IPS DF 6.9 (cell line): ENCODE data around the gene RARRES1.

Experiments used
- DNase-seq: peaks from one replicate; pipeline ENCODE4 v3.0.0-alpha.2; 2013; ENCODE audit warnings: low read depth, low spot score
- H3K27ac ChIP-seq: one replicate; pipeline ENCODE4 v1.5.1; 2013; ENCODE audit warnings: low read length, control low read depth
- H3K27me3 ChIP-seq: 2 replicates; pipeline ENCODE4 v1.6.1; 2013; ENCODE audit warnings: mild to moderate bottlenecking, low read length; ENCODE audit not compliant: control insufficient read depth, insufficient read depth
- H3K36me3 ChIP-seq: 2 replicates; pipeline ENCODE4 v1.6.1; 2013; ENCODE audit warnings: low read length; ENCODE audit not compliant: control insufficient read depth, insufficient read depth
- H3K4me1 ChIP-seq: 2 replicates; pipeline ENCODE4 v1.6.1; 2013; ENCODE audit warnings: low read length; ENCODE audit not compliant: control insufficient read depth, insufficient read depth
- H3K4me3 ChIP-seq: 2 replicates; pipeline ENCODE4 v1.5.1; 2013; ENCODE audit warnings: mild to moderate bottlenecking, low read length
- H3K9me3 ChIP-seq: 2 replicates; pipeline ENCODE4 v1.6.1; 2013; ENCODE audit warnings: low read length, inconsistent platforms; ENCODE audit not compliant: control insufficient read depth, insufficient read depth
- WGBS: extraction: QIAGEN DNeasy Blood & Tissue Kit; methylation state at CpG from one replicate; pipeline ENCODE4 v1.1.7; 2013; ENCODE audit warnings: mixed read lengths, missing lambda C conversion rate; ENCODE audit not compliant: insufficient read length, insufficient coverage; 5-methylcytosine and 5-hydroxymethylcytosine counted together

The RARRES1 gene

GRCh38 chr3:158663832-158664231 is 68.4 kb downstream of the RARRES1 start:
- no peak for DNase-seq
- Histone ChIP-seq H3K9me3 (no peaks in the 10 kb centered on the region), H3K36me3 (no peaks in the 10 kb centered on the region; the same call in 1 of the 2 replicates), H3K27me3 (no peaks in the 10 kb centered on the region), H3K27ac (no peak overlapping the region), H3K4me3 (no peak overlapping the region), H3K4me1 (no peaks in the 10 kb centered on the region)
- 100% methylated on average over 1 of the region's 1 CpG for WGBS

- DNase-seq, result no peak
- no CpG with 5 or more reads among the region's 1 CpG for WGBS
- Histone ChIP-seq H3K4me3 (no peak overlapping the region), H3K4me1 (no peaks in the 10 kb centered on the region), H3K27me3 (no peaks in the 10 kb centered on the region), H3K9me3 (no peaks in the 10 kb centered on the region), H3K27ac (no peak overlapping the region), H3K36me3 (no peaks in the 10 kb centered on the region; the same call in 1 of the 2 replicates)
These were observed 69.0 kb downstream of the RARRES1 start for GRCh38 chr3:158663246-158663645.

- Histone ChIP-seq H3K4me1 (no peaks in the 10 kb centered on the region), H3K9me3 (no peaks in the 10 kb centered on the region), H3K27me3 (no peaks in the 10 kb centered on the region), H3K4me3 (no peak overlapping the region), H3K27ac (no peak overlapping the region), H3K36me3 (no peaks in the 10 kb centered on the region; the same call in 1 of the 2 replicates)
- DNase-seq, result no peak
- WGBS, result no CpG with 5 or more reads among the region's 4 CpGs
These were observed 71.5 kb downstream of the RARRES1 start for GRCh38 chr3:158660711-158661110.

GRCh38 chr3:158659454-158660237 is 72.6 kb downstream of the RARRES1 start:
- H3K27me3 ChIP-seq, result no peaks in the 10 kb centered on the region
- H3K4me1 ChIP-seq, result no peaks in the 10 kb centered on the region
- WGBS, result no CpG with 5 or more reads among the region's 7 CpGs
- H3K4me3 ChIP-seq, result no peak overlapping the region
- no peaks in the 10 kb centered on the region; the same call in 1 of the 2 replicates for H3K36me3 ChIP-seq
- no peaks in the 10 kb centered on the region for H3K9me3 ChIP-seq
- no peak for DNase-seq
- no peak overlapping the region for H3K27ac ChIP-seq

GRCh38 chr3:158658889-158659288 is 73.4 kb downstream of the RARRES1 start:
- no CpG with 5 or more reads among the region's 7 CpGs for WGBS
- no peaks in the 10 kb centered on the region for H3K27me3 ChIP-seq
- no peaks in the 10 kb centered on the region for H3K9me3 ChIP-seq
- no peak overlapping the region for H3K4me3 ChIP-seq
- DNase-seq, result no peak
- no peaks in the 10 kb centered on the region for H3K4me1 ChIP-seq
- no peak overlapping the region for H3K27ac ChIP-seq
- H3K36me3 ChIP-seq, result no peaks in the 10 kb centered on the region; the same call in 1 of the 2 replicates

- Histone ChIP-seq H3K27me3 (no peaks in the 10 kb centered on the region), H3K9me3 (no peaks in the 10 kb centered on the region), H3K36me3 (no peaks in the 10 kb centered on the region; the same call in 1 of the 2 replicates), H3K4me3 (no peak overlapping the region), H3K4me1 (no peaks in the 10 kb centered on the region), H3K27ac (no peak overlapping the region)
- 100% methylated on average over 2 of the region's 3 CpGs for WGBS
- no peak for DNase-seq
These were observed 79.8 kb downstream of the RARRES1 start for GRCh38 chr3:158652463-158652862.

- Histone ChIP-seq H3K4me1 (no peaks in the 10 kb centered on the region), H3K36me3 (peaks cover 3% of the 10 kb centered on the region; the same call in 1 of the 2 replicates), H3K9me3 (no peaks in the 10 kb centered on the region), H3K27ac (no peak overlapping the region), H3K4me3 (no peak overlapping the region), H3K27me3 (no peaks in the 10 kb centered on the region)
- DNase-seq, result no peak
- no CpG with 5 or more reads among the region's 2 CpGs for WGBS
These were observed 81.1 kb downstream of the RARRES1 start for GRCh38 chr3:158651192-158651591.

- Histone ChIP-seq H3K4me3 (no peak overlapping the region), H3K36me3 (peaks cover 3% of the 10 kb centered on the region; the same call in 1 of the 2 replicates), H3K4me1 (no peaks in the 10 kb centered on the region), H3K27me3 (no peaks in the 10 kb centered on the region), H3K27ac (no peak overlapping the region), H3K9me3 (no peaks in the 10 kb centered on the region)
- WGBS, result no CpG with 5 or more reads among the region's 4 CpGs
- DNase-seq, result no peak
These were observed 82.5 kb downstream of the RARRES1 start for GRCh38 chr3:158649791-158650190.
